Stimulated activated CD4-positive, alpha-beta T cell treated with anti-CD3 and anti-CD28 coated beads, Interleukin-15, amount 100 ng/mL, for 24 hours (primary cell): Measurements from ENCODE around the gene MC1R.
"Not testable (repeated sequence)": the region's sequence is repeated elsewhere in the genome, so short reads cannot be mapped to it uniquely, and the experiment has no call there.

Experiments
- DNase-seq: peaks from one replicate; pipeline ENCODE4 v3.0.0-alpha.2; 2020

MC1R gene

GRCh38 chr16:89897204-89897603 is 21.5 kb upstream of the MC1R start:
- no peak for DNase-seq

DNA sequence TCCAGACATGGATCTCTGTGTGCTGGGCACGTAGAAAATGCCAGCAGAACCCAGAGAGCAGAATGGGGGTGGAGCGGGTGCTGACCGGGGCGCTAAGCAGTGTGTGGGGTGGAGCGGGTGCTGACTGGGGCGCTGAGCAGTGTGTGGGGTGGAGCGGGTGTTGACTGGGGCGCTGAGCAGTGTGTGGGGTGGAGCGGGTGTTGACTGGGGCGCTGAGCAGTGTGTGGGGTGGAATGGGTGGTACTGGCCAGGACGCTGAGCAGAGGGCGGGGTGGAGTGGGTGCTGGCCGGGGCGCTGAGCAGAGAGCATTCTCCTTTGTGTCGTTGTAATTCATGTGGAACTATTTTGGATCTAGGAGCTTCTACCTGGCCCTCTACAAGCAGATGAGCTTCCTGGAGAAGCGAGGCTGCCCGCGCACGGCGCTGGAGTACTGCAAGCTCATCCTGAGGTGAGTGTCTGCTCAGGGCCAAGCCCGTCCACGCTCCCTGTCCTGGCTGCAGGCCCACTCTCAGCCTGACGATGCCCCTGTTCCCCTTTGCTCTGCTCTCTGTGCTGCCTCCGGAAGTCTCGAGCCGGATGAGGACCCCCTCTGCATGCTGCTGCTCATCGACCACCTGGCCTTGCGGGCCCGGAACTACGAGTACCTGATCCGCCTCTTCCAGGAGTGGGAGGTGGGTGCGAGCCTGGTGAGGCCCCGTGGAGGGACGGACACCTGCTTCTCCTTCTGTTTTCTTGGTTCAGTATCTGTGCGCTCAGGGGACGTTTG is 20.3 kb upstream of the MC1R start:
- no peak for DNase-seq

DNA sequence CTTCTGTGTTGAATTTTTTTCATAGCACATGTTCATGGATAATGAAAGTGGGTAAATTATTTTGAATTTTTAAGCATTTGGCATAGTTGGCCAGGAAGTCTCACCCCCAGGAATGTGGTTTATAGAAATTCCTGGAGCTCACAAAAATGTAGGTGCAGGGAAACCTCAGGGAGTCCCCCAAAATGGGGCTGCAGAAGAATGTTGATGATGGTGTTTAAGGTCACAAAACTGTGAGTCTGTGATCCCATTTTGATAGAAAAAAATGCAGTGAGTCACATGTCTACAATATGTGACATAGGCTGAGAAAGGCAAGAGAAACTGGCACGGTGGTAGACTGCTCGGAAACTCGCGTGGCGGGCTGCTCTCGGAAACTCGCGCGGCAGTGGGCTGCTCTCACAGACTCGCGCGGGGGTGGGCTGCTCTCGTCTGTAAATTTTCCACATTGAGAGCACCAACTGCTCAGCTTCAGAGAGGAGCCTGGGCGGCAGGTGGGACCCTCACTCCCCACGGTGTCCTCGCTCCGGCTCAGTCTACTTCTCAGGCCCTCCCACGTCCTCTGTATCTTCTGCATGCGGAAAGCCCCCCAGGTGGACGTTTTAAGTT is 18.7 kb upstream of the MC1R start:
- no peak for DNase-seq

DNA sequence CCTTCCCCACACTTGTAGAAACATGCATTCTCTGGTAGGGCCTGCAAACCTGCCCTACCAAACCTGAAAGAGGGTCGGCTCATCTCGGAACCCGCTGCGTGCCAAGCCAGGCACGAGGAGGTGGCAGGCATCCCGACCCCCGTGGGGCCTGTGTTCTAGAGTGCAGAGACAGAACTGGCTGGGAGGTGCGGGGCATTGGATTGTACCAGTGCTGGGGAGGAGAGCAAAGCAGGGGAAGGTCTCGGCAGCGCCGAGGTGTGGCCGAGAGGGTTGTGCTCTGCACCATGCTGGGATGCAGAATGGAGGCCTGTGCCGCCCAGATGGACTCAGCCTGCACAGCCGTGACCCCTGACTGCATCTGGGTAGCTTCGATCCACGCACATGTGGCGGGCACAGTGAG is 17.8 kb upstream of the MC1R start:
- DNase-seq = no peak

GRCh38 chr16:89902980-89903379 is 15.7 kb upstream of the MC1R start:
- DNase-seq = no peak

DNA sequence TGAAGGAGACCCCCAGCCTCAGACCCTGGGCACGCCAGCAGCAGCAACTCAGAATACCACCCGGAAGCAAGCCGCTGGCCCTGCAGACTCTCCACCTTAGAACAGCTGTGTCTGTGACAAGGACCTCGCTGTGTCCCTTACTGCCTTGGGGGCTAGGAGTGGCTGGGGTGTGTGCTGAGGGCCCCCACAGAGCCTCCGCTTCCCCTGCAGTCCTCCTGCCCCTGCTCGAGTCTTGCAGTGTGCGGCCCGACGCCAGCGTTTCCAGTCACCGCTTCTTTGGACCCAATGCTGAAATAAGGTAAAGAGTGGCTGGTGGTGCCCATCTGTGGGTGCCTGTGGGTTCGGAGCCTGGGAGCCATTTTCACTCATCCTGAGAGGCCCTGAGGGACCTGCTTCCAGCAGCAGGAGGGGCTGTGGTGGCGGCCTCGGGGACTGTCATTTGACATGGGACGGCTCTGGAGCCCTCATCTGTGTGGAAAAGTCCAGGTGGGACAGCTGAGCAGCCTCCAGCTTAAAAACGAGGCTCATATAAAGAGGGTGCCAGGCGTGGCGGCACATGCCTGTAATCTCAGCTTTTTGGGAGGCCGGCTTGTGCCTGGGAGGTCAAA is 14.7 kb upstream of the MC1R start:
- DNase-seq = no peak

DNA sequence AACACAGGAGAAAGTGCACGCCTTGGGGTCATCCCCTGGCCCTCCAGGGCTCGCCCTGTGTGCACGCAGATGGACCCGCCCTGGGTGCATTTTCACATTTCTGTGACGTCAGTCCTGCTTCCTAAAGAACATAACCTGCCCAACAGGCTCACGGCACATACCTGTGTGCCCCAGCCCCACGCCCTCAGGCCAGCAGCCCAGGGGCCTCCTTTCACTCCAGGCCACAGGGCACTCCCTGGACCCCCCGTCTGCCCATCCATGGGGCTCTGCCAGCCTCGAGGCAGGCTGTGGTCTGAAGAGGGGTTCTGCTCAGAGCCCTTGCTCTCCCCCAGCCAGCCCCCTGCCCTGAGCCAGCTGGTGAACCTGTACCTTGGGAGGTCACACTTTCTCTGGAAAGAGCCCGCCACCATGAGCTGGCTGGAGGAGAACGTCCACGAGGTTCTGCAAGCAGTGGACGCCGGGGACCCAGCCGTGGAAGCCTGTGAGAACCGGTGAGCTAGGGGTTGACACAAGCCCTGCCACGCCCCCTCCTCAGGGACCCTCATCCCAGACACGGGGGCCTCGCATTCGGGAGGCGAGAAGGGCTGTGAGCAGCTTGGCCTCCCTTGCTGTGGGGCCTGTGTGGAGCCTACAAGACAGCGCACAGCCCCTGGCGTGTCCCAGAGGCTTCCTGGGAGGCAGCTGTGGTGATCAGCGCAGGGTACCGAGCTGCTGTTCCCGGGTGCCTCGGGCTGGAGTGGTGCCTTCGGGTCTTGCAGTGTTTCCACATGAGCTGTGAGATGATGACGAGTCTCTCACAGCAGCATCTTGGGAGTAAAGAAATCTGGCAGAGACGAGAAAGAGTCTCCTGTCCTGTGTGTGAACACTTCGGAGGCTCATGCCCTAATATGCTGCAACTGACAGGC is 13.8 kb upstream of the MC1R start:
- DNase-seq = no peak

- DNase-seq = no peak
Measured at GRCh38 chr16:89905511-89906139, 13.0 kb upstream of the MC1R start.

DNA sequence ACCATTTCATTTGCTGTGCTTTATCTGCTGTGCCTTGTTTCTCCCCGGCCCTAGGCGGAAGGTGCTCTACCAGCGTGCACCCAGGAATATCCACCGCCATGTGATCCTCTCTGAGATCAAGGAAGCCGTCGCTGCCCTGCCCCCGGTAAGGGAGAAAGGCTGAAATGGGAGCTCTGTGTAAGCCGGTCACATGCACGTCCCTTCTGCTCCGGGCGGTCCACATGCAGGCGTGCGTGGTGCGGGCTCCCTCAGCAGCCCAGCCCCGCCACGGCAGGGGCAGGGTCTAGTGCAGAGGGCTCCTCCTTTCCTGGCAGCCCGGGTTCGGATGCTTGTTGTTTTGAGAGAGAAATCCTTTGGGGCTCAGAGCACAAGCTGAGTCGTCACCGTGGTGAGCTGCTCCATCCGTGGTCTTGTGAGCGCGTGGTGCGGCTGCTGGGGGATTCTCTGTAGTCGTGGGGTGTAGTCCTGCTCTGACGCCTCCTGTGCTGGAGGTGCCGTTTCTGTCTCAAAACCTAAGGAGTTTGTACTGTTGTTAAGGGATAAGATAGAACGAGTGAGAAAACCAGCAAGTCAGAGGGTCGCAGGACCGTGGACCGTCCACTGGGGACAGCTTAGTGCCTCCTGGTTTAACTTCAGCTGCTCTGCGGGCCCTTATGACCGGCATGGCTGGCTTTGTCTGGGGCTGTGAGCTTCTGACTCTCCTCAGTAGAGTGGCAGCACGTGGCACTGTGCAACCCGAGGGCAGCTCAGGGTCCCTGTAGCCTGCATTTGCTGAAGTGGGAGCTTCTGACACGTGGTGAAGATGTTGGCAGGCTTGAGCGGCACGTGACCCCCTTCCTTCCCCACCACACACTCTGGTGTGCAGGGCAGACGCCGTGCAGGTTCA is 12.3 kb upstream of the MC1R start:
- DNase-seq = no peak

DNA sequence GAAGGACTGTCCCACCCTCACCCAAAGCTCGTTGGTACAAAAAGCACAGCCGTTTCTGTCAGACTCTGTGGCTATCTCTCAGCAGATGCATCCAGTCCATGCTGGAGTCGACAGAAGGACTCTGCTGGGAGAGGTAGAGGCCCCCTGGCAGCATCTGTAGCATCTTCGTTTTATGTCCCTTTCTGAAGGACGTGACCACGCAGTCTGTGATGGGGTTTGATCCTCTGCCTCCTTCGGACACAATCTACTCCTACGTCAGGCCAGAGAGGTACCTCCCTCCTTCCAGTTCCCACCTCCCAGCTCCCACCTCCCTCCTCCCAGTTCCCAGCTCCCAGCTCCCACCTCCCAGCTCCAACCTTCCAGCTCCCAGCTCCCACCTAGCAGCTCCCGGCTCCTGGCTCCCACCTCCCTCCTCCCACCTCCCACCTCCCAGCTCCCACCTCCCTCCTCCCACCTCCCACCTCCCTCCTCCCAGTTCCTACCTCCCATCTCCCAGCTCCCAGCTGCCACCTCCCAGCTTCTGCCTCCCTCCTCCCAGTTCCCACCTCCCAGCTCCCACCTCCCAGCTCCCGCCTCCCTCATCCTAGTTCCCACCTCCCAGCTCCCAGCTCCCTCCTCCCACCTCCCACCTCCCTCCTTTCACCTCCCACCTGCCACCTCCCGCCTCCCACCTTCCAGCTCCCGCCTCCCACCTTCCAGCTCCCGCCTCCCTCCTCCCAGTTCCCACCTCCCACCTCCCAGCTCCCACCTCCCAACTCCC is 11.4 kb upstream of the MC1R start:
- no peak for DNase-seq

- DNase-seq = no peak
Measured at GRCh38 chr16:89908236-89908635, 10.4 kb upstream of the MC1R start.

DNA sequence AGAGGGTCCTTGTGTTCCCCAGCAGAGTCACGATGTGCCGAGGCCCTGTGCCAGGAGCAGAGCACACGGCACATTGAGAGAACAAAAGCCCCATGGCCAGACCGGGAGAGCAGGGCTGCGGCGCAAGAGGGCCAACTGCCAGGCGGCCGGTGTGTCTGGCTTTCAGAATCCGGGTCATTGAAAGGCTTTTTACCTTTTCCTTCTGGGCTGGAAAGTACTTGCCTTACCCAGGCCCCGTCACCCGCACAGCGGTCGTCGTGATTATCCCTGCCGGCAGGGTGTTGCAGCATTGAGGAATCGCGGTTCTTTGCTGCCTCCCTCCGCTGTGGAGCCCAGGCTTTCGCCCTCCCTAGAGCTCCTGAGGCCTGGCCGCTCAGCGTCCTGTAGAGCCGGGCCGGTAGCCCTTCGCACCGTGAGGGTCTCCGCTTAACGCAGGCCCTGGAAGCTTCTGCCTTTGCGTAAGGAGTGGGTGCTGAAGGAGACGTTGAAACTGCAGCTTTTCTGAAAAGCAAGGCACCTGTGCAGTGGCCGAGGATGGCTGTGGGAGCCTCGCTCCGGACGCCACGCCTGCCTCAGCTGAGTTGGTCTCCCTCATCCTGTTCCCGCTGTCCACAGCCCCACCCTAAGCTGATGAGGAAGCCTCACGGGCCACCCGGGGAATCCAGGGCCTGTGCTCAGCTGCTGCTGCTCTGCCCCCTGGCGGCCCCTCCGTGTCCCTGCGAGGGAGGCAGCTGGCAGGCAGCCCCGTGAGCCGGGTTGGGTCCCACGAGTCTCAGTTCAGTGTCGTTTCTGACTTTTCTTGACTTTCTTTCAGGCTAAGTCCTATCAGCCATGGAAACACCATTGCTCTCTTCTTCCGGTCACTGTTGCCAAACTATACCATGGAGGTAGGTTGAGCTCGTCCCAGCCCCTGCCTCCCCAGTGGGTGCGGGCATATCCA is 8.6 kb upstream of the MC1R start:
- peak; percentile 78 for DNase-seq

DNA sequence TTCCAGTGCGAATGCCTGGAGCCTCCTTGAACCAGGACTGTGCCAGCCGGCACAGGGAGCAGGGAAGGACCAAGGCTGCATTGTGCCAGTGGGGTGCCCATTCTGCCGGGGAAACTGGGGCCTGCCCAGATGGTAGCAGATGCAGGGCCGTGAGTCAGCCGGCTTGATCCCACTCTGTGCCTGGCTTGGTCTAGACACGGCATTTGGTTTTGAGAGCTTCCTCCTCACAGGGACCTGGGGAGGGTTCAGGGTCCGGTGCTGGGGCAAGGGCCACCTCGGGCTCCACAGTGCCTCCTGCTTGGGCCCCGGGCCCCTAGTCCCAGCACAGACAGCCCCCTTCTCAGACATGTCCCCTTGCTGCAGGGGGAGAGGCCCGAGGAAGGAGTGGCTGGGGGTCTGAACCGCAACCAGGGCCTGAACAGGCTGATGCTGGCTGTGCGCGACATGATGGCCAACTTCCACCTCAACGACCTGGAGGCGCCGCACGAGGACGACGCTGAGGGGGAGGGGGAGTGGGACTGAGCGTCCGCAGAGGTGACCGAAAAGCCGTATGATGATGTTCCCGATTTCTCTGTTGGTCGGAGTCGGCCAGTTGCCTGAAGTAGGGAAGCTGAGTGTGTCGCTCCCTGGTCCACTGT is 7.8 kb upstream of the MC1R start:
- no peak for DNase-seq

GRCh38 chr16:89911375-89911774 is 7.3 kb upstream of the MC1R start:
- no peak for DNase-seq

DNA sequence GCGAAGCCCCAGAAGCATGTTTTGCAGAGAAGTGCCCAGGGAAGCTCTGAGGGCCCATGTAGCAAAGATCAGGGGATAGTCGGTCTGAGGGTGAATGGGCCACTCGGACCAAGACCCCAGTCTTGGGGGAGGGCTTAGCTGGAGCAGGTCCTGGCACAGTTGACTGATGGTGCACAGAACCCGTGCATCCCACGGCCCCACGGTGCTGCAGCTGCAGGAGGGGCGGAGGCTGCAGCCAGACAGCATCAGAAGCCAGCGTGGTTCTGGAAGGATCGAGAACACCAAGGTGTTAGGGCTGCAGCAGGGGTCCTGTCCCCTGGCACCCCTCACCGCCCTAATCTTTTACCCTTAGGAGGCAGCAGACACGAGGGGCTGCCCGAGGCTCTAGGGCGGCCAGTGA is 6.5 kb upstream of the MC1R start:
- no peak for DNase-seq

DNA sequence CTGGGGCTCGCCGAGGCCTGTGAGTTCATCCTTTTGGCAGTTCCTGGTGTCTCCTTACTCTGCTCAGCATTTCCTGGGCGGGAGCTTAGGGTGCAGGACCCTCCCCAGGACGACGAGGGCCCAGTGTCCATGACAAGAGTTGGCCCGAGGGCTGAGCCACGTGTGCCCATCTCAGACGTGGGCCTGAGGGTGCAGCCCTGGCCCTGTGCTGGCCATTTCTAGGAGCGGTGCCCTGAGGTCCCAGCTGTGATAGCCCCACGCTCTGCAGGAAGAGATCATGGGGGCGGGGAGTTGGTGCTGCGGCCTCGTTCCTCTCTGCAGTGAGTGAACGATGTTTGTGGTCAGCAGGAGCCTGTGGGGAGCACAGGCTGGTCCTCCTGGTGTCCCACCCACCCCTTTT is 6.0 kb upstream of the MC1R start:
- no peak for DNase-seq

DNA sequence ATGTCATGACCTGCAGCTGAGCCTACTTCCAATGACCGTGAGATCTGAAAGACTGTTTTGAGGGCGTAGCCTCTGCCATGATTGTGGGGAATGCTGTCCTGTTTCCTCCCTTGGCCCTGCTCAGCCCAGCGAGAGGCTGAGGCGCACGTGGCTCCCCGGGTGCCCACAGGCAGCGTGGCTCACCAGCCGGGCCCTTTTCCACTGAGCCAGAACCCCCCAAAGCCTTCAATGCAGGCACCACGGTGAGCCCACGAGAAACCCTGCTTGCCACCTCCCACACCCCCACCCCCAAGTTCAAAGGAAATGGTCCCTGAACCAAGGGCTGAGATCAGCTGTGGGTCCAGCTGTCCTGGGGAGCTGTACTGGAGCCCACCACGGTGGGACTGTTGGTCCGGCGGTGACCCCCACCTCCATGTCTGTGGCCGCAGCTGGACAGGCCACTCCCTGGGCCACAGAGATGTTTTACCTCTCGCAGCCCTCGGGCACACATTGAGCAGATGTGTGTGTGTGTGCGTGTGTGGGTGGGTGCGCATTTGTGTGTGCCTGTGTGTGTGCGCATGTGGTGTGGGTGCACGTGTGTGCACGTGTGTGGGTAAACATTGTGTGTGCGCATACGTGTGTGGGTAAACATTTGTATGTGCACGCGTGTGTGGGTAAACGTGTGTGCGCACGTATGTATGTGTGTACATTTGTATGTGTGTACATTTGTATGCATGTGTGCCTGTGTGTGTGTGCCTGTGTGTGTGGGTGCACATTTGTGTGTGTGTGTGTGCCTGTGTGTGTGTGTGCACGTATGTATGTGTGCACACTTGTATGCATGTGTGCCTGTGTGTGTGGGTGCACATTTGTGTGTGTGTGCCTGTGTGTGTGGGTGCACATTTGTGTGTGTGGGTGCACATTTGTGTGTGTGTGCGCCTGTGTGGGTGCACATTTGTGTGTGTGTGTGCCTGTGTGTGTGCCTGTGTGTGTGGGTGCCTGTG is 5.0 kb upstream of the MC1R start:
- no peak for DNase-seq

- not testable (repeated sequence) for DNase-seq
Measured at GRCh38 chr16:89914642-89915285, 3.9 kb upstream of the MC1R start.
